Stimulated activated naive CD8-positive, alpha-beta T cell treated with anti-CD3 and anti-CD28 coated beads, Interleukin-15, amount 100 ng/mL, for 72 hours (primary cell): Measurements from ENCODE around the gene KCNQ1.
"Not testable (repeated sequence)": the region's sequence is repeated elsewhere in the genome, so short reads cannot be mapped to it uniquely, and the experiment has no call there.

Experiments
- ATAC-seq: fragments of 150-1000 bp; cut with Tn5 transposase; 2 replicates; pipeline ENCODE4 v1.10.0; 2021; ENCODE audit warnings: mild to moderate bottlenecking, moderate library complexity
- DNase-seq, 2 donors: peaks; one replicate each; pipeline ENCODE4 v3.0.0; 2021 to 2022
- H3K27ac Mint-ChIP-seq, 2 donors: one replicate each; pipeline ENCODE4 v1.8.0; 2022; ENCODE audit warnings: mild to moderate bottlenecking in 2 of 2, mixed read lengths in 2 of 2, moderate library complexity in 2 of 2
- H3K27me3 Mint-ChIP-seq: one replicate; pipeline ENCODE4 v1.8.0; 2022; ENCODE audit warnings: mixed read lengths
- H3K4me1 Mint-ChIP-seq: one replicate; pipeline ENCODE4 v1.8.0; 2022; ENCODE audit warnings: mild to moderate bottlenecking, mixed read lengths
- H3K4me3 Mint-ChIP-seq, 2 donors: one replicate each; pipeline ENCODE4 v1.8.0; 2022; ENCODE audit warnings: mild to moderate bottlenecking in 2 of 2, mixed read lengths in 2 of 2, moderate library complexity in 1 of 2
- H3K9me3 Mint-ChIP-seq, 2 donors: one replicate each; pipeline ENCODE4 v1.8.0; 2022; ENCODE audit warnings: mixed read lengths in 2 of 2

KCNQ1 gene

DNA sequence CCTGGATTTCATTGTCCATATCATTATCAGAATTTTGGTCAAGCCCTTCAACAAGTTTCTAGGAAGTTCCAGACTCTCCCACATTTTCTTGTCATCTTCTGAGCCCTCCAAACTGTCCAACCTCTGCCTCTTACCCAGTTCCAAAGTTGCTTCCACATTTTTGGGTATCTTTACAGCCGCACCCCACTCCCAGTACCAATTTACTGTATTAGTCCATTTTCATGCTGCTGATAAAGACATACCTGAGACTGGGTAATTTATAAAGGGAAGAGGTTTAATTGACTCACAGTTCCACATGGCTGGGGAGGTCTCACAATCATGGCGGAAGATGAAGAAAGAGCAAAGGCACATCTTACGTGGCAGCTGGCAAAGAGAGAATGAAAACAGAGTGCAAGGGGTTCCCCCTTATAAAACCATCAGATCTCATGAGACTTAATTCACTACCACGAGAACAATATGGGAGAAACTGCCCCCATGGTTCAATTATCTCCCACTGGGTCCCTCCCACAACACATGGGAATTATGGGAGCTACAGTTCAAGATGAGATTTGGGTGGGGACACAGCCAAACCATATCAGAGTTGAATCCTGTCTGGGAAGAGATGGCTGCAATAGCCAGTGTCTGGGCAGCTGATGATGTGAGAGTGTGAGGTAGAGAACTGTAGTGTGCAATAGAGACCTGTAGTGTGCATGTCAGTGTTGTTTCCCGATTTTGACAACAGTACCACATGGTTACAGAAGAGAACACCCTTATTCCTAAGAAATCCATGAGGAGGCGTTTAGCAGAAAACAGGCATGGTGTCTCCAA, 35.5 kb downstream of the KCNQ1 start:
- H3K27ac Mint-ChIP-seq, DNase-seq, H3K27me3 Mint-ChIP-seq: not testable (repeated sequence)
- H3K9me3 Mint-ChIP-seq = peaks cover 19 to 42% of the 10 kb centered on the region in 2 donors
- ATAC-seq = peak; percentile 50
- peaks cover 22% of the 10 kb centered on the region for H3K4me1 Mint-ChIP-seq
- H3K4me3 Mint-ChIP-seq = peak overlapping the region; percentile 42 to 61

DNA sequence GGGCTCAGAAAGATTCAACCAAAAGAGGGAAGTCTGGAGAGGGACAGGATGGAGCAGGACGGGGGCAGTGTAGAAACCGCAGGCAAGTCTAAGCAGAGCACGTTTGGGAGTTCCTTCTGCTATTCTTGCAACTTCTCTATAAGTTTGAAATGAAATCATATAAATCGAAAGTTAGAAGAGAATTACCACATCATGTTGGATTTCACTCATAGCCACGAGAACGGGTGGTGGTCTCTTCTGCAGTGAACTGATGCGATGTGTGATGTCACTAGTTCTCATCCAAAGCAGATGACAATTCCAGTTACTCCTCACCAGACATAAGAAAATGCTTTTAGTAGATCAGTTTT, 36.0 kb downstream of the KCNQ1 start:
- no peak for DNase-seq
- Mint-ChIP-seq H3K4me1 (peaks cover 17% of the 10 kb centered on the region), H3K27me3 (no peaks in the 10 kb centered on the region), H3K9me3 (peaks cover 25 to 47% of the 10 kb centered on the region in 2 donors), H3K4me3 (peak overlapping the region; percentile 42 to 61), H3K27ac (no peak overlapping the region)
- peak; percentile 82 for ATAC-seq

DNA sequence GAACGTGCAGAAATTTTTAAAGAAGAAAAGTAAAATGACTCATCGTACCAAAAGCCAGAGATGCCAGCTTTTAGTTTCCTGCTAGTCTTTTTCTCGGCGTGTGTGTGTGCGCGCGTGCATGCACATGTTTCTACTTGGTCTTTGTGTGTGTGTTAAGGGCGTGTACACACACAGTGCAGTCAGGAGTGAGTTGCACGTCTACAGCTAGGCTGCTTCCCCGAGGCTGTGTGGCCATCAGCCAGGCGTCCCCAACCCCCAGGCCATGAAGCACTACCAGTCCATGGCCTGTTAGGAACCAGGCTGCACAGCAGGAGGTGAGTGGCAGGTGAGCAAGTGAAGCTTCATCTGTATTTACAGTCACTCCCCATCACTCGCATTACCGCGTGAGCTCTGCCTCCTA, 36.4 kb downstream of the KCNQ1 start:
- H3K4me3 Mint-ChIP-seq = peak overlapping the region; percentile 41 to 61
- DNase-seq = no peak
- peak; percentile 54 for ATAC-seq
- H3K27me3 Mint-ChIP-seq = no peaks in the 10 kb centered on the region
- peaks cover 17% of the 10 kb centered on the region for H3K4me1 Mint-ChIP-seq
- H3K9me3 Mint-ChIP-seq = peaks cover 29 to 48% of the 10 kb centered on the region in 2 donors
- no peak overlapping the region for H3K27ac Mint-ChIP-seq

DNA sequence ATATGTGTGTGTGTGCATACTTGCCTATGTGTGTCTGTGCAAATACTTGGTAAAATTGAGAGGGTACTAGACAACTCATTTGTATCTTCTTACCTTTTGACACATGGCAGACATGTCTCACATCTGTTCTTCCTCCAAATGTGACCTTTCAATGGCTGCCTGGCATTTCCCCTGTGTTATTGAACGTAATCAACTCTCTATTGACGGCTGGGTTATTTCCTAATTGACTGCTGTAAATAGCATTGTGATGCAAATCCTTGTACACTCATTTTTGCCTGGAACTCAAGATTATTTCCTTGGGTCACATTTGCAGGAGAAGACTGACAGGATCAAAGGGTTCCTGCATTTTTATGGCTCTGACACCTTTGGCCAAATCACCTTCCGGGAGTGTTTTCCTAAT, 37.4 kb downstream of the KCNQ1 start:
- no peaks in the 10 kb centered on the region for H3K27me3 Mint-ChIP-seq
- peaks cover 33 to 48% of the 10 kb centered on the region in 2 donors for H3K9me3 Mint-ChIP-seq
- H3K4me3 Mint-ChIP-seq = no peak overlapping the region
- H3K27ac Mint-ChIP-seq = no peak overlapping the region
- ATAC-seq (no peak), DNase-seq (no peak)
- H3K4me1 Mint-ChIP-seq = peaks cover 17% of the 10 kb centered on the region

DNA sequence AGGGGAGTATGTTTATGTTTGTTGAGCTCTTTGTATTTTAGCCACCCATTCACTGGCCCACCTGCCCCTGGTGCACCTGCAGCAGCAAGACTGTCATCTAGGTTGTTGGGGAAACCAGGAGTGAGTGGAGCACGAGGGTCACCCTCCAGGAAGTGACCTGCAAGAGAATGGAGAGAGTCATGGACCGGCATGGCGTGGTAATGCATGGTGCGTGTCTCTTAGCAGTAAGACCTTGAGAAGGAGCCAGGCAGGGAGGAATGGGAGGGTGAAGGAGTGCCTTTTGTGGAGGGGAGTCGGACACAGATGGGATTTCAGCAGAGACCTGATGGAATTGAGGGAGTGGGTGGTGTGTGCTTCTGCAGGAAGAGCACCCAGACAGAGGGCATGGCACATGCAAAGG, 37.9 kb downstream of the KCNQ1 start:
- peaks cover 34 to 48% of the 10 kb centered on the region in 2 donors for H3K9me3 Mint-ChIP-seq
- H3K4me3 Mint-ChIP-seq = no peak overlapping the region
- DNase-seq (no peak), ATAC-seq (no peak)
- peaks cover 17% of the 10 kb centered on the region for H3K4me1 Mint-ChIP-seq
- no peak overlapping the region for H3K27ac Mint-ChIP-seq
- H3K27me3 Mint-ChIP-seq = no peaks in the 10 kb centered on the region

DNA sequence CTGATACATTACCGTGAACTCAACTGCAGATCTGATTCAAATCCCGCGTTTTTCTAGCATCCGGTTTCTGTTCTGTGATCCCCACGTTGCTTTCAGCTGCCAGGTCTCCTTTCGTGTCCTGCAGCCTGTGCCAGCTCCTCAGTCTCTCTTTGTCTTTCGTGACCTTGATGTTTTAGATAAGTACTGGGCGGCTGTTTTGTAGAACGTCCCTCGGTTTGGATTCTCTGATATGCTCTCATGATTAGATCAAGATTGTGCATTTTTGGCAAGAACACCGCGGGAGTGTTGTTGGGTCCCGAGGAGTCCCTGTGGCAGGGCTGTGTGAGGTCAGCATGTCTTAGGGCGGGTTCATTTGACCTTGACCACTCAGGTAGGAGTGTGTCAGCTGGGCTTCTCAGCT, 38.6 kb downstream of the KCNQ1 start:
- Mint-ChIP-seq H3K4me3 (no peak overlapping the region), H3K27me3 (no peaks in the 10 kb centered on the region), H3K4me1 (peaks cover 17% of the 10 kb centered on the region), H3K9me3 (peaks cover 35 to 48% of the 10 kb centered on the region in 2 donors), H3K27ac (no peak overlapping the region)
- DNase-seq (no peak), ATAC-seq (no peak)

DNA sequence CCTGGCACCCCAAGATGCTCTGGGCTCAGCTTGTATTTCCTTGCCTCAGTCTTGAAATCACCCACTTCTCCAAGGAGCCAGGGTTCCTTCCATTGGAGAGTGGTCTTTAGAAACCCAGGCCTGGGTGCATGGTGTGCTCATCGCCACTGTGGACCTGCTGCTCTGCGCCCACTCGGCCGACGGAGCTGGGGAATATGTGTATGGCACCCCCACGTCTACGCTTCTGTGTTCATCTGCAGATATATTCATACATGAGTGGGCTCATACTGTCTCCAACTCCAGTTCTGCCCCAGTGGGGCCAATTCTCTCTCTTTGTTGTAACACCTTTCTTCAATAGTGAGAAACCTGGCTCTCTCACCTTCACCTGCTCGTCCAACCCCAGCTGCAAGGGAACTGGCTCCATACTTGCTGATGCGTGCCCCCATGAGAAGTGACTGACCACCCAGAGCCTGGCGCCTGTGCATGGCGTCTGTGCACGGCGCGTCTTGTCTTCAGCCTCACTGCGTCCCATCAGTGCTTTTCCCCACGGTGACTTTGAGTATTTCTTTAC, 39.8 kb downstream of the KCNQ1 start:
- H3K27me3 Mint-ChIP-seq = no peaks in the 10 kb centered on the region
- H3K9me3 Mint-ChIP-seq = peaks cover 45 to 48% of the 10 kb centered on the region in 2 donors
- H3K4me1 Mint-ChIP-seq = peaks cover 17% of the 10 kb centered on the region
- ATAC-seq (no peak), DNase-seq (no peak)
- peak overlapping the region in 1 of 2 donors; percentile 24 for H3K4me3 Mint-ChIP-seq
- no peak overlapping the region for H3K27ac Mint-ChIP-seq

DNA sequence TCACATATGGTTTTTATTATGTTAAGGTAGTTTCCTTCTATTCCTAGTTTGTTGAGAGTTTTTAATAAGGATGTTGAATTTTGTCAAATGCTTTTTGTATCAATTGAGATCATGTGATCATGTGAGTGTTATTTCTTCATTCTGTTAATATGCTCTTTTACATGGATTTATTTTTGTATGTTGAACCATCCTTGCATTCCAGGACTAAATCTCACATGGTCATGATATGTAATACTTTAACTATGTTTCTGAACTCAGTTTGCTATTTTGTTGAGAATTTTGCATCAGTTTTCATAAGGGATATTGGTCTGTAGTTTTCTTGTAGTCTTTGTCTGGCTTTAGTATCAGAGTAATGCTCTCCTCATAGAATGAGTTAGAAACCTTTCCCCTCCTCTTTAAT, 43.2 kb downstream of the KCNQ1 start:
- H3K9me3 Mint-ChIP-seq = peaks cover 37 to 59% of the 10 kb centered on the region in 2 donors

DNA sequence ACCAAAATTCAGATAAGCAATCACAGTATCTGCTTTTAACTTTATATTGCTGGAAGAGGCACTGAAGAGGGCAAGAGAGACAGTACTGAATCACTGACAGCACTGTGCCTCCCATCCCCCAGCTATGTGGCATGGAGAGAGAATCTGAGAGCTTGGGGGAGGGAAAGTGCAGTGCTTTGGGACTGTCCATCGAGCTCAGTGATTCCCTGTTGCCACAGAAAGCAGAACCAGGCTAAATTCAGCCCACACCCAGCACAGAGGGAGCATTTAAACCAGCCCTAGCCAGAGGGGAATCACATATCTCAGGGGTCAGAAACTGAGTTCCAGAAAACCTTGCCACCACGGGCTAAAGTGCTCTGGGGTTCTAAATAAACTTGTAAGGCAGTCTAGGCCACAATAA, 44.3 kb downstream of the KCNQ1 start:
- Mint-ChIP-seq H3K9me3 (peaks cover 44 to 70% of the 10 kb centered on the region in 2 donors), H3K27me3 (no peaks in the 10 kb centered on the region), H3K4me1 (no peaks in the 10 kb centered on the region), H3K27ac (no peak overlapping the region), H3K4me3 (no peak overlapping the region)
- DNase-seq (no peak), ATAC-seq (no peak)

More for the DNA sequence above, 43.2 kb downstream of the KCNQ1 start:
- Mint-ChIP-seq H3K4me1 (no peaks in the 10 kb centered on the region), H3K27ac (no peak overlapping the region), H3K4me3 (no peak overlapping the region), H3K27me3 (no peaks in the 10 kb centered on the region)
- no peak for ATAC-seq
- no peak for DNase-seq

DNA sequence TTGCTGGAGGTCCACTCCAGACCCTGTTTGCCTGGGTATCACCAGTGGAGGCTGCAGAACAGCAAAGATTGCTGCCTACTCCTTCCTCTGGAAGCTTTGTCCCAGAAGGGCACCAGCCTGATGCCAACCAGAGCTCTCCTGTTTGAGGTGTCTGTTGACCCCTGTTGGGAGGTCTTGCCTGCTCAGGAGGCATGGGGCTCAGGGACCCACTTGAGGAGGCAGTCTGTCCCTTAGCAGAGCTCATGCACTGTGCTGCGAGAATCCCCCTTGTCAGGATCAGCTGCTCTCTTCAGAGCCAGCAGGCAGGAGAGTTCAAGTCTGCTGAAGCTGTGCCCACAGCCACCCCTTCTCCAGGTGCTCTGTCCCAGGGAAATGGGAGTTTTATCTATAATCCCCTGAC, 53.1 kb downstream of the KCNQ1 start:
- H3K4me1 Mint-ChIP-seq, H3K4me3 Mint-ChIP-seq, ATAC-seq, H3K27ac Mint-ChIP-seq, DNase-seq, H3K27me3 Mint-ChIP-seq: not testable (repeated sequence)
- H3K9me3 Mint-ChIP-seq = peaks cover 51 to 88% of the 10 kb centered on the region in 2 donors

DNA sequence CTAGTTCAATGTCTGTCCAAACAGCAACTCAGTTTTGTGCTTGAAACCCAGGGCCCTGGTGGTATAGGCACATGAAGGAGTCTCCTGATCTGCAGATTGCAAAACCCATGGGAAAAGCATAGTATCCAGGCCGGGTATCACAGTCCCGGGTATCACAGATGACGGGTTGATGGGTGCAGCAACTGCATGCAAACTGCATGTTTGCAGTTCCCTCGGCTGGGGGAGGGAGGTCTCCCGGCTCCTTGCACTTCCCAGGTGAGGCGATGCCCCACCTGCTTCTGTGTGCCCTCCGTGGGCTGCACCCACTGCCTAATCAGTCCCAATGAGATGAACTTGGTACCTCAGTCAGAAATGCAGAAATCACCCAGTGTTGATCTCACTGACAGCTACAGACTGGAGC, 53.9 kb downstream of the KCNQ1 start:
- no peak for DNase-seq
- Mint-ChIP-seq H3K4me3 (no peak overlapping the region), H3K27ac (no peak overlapping the region), H3K9me3 (peaks cover 47 to 80% of the 10 kb centered on the region in 2 donors), H3K27me3 (no peaks in the 10 kb centered on the region), H3K4me1 (no peaks in the 10 kb centered on the region)
- ATAC-seq = no peak

DNA sequence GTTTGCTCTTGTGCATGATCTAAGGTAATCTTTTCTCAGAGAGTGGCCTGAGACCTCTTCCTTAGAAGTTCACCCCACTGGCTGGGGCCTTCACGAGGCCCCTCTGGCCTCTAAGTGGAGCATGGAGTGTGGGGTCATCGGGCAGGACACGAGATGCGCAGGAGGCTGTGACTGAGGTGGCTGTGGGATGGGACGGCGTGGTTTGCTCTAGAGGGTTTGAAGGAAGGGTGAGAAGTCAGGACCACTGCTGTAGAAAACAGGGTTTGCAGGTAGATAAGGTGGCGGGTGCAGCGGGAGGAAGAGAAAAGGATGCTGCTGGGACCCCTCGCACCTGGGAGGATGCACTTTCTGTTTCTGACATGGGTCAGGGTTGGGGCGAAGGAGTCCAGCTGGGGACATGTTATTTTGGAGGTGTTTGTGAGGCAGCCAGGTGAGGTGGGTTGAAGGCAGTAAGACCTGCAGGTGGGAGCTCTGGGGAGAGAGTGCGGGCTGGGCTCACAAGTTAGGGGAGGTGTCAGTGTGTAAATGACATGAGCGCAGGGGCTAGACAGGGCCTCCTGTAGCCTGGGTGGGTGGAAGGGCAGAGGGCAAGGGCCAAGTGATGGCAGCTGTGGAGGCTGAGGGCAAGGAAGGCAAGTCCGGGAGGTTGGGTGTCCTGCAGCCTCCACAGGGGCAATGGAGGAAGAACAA, 62.5 kb downstream of the KCNQ1 start:
- H3K9me3 Mint-ChIP-seq = peaks cover 6 to 7% of the 10 kb centered on the region in 2 donors
- H3K27me3 Mint-ChIP-seq = no peaks in the 10 kb centered on the region
- DNase-seq = no peak
- H3K27ac Mint-ChIP-seq = peak overlapping the region in 1 of 2 donors; percentile 4
- peaks cover 13% of the 10 kb centered on the region for H3K4me1 Mint-ChIP-seq
- no peak for ATAC-seq
- no peak overlapping the region for H3K4me3 Mint-ChIP-seq

DNA sequence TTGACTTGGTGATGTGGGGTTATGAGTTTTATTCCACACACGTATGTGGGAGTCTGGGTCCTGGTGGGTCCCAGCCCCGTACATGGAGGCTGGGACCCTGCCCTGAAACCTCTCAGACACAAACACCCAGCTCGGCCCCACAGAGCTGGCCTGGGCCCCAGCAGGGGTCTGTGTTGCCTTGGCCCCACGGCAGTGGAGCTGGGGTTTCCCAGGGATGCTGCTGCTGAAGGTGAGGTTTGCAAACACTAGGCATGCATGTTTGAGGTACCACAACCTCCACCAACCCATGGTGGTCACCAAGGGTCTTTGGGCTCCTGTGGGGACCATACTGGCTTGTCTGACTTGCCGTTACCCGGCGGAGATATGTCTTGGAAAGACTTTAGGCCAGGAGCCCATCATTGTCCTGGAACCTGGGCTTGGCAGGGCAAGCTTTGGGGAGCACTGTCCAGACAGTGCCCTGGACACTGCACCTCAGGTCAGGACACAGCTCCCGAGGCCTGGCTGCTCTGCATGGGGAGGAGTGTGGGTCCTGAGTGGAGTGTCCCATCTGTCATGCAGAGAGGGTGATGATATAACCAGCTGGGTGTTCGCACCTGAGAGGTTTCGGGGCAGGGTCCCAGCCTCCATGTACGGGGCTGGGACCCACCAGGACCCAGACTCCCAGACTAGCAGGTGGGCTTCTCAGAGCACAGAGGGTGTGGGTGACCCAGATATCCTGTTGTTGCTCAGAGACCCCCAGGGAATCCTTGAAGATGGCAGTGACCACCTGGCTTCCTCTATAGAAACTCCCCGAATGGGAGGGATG, 63.3 kb downstream of the KCNQ1 start:
- Mint-ChIP-seq H3K27ac (no peak overlapping the region), H3K27me3 (no peaks in the 10 kb centered on the region), H3K9me3 (no peaks in the 10 kb centered on the region), H3K4me1 (peaks cover 13% of the 10 kb centered on the region), H3K4me3 (no peak overlapping the region)
- DNase-seq = no peak
- ATAC-seq = no peak

DNA sequence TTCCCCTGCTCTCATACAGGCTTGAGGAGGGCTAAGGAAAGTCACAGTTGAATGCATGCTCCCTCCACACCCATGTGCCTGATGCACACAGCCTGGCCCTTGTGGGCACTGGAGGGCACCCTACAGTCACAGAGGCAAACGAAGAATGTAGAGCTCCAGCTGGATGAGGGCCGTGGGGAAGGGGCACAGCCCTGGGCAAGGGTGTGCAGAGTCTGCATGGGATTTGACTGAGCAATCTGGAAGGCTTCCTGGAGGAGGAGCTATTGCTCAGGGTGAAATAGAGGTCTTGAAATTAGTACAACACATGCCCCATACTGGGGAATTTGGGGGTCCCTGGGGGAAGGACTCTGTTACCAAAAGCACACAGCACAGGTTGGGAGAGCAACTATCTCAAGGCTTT, 64.0 kb downstream of the KCNQ1 start:
- H3K4me1 Mint-ChIP-seq = peaks cover 13% of the 10 kb centered on the region

DNA sequence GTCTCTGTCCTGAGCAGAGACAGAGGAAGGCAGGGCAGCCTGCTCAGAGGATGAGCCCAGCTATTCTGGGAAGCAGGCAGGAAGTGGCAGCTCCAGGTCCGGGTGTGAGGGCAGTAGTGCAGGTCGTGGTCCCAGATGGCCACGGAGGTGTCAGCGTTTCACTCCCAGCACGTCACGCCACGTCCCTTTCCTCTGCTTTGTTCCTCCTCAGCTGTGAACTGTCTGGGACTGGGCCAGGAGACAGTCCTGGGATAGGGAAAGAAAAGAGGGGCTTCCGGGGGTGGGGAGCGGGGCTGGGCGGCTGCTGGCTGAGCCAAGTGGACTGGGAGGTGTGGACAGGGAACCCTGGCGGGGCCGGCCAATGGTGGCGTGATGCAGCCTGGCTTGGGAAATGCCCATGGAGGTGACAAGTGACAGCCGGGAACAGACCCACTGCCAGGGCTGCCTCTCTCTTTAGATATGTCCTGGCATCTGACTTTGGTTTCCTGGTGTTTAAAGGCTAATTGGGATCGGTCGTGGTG, 64.7 kb downstream of the KCNQ1 start:
- DNase-seq (no peak), ATAC-seq (no peak)
- no peaks in the 10 kb centered on the region for H3K27me3 Mint-ChIP-seq
- H3K4me3 Mint-ChIP-seq = no peak overlapping the region
- H3K27ac Mint-ChIP-seq = no peak overlapping the region
- H3K9me3 Mint-ChIP-seq = no peaks in the 10 kb centered on the region
- peaks cover 13% of the 10 kb centered on the region for H3K4me1 Mint-ChIP-seq

More for the DNA sequence above, 64.0 kb downstream of the KCNQ1 start:
- no peak for ATAC-seq
- no peak for DNase-seq
- peak overlapping the region in 1 of 2 donors; percentile 42 for H3K27ac Mint-ChIP-seq
- H3K27me3 Mint-ChIP-seq = no peaks in the 10 kb centered on the region
- no peak overlapping the region for H3K4me3 Mint-ChIP-seq
- H3K9me3 Mint-ChIP-seq = no peaks in the 10 kb centered on the region
